ENCODE results near the gene TMEM95. TPM values are rescaled to one million over a fixed set of nuclear protein-coding genes. Genes with fewer than 3 reads are reported as not detected.

TMEM95 gene
- total and polyA plus RNA-seq, 10 of the 15 experiments (the other 5 are each of a cell fraction or from before 2014, with no cell fraction given), result 0.05 to 0.28 TPM; not detected in 8

- TF ChIP-seq RAD21 (IDR thresholded peaks at IDR 0.05; ENCODE audit: insufficient read depth, low read depth, low read length), result peak; percentile 82
- no peak for TF ChIP-seq ZSCAN29 (IDR thresholded peaks at IDR 0.05)
- 0 out of 2 replicates have a peak, but pooled peaks have one; percentile 47 for TF ChIP-seq TCF3 (IDR thresholded peaks at IDR 0.05; ENCODE audit: borderline replicate concordance, insufficient read depth, low read depth, low read length)
- no peak for TF ChIP-seq CUX1 (IDR thresholded peaks at IDR 0.05; ENCODE audit: insufficient replicate concordance, low read depth, low read length)
- no peak for TF ChIP-seq SIN3A (IDR thresholded peaks at IDR 0.05; ENCODE audit: low read depth, low read length)
- TF ChIP-seq ZNF217 (IDR thresholded peaks at IDR 0.05), result no peak
- 0 out of 2 replicates have a peak, but pooled peaks have one; percentile 5 for TF ChIP-seq MEF2A (IDR thresholded peaks at IDR 0.05; ENCODE audit: insufficient read depth, low read depth, low read length)
- no peak for TF ChIP-seq SKIL (IDR thresholded peaks at IDR 0.05; ENCODE audit: low read depth, poor library complexity, severe bottlenecking)
- peak; percentile 67 for TF ChIP-seq YY1 (IDR thresholded peaks at IDR 0.05; ENCODE audit: low read depth, low read length)
- TF ChIP-seq ZNF592 (IDR thresholded peaks at IDR 0.05), result no peak
- peak in 1 of 2 experiments; percentile 26; a peak in 2 of 4 replicates for TF ChIP-seq IKZF2 (IDR thresholded peaks at IDR 0.05)
- no peak for TF ChIP-seq MLLT1 (IDR thresholded peaks at IDR 0.05)
Measured at GRCh38 chr17:7356072-7356549, 1.2 kb downstream of the TMEM95 start (continued).

Data from GM12878 (cell line).